Heart left ventricle (tissue), 16 donors: Measurements from ENCODE around the gene INPP5D. TPM values are rescaled to one million over a fixed set of nuclear protein-coding genes. Genes with fewer than 3 reads are reported as not detected.
"Not testable (repeated sequence)": the region's sequence is repeated elsewhere in the genome, so short reads cannot be mapped to it uniquely, and the experiment has no call there.

Experiments
- ATAC-seq, 4 donors: fragments of 200-7000 bp; cut with Tn5 transposase; one replicate each; pipeline ENCODE4 v1.9.1; 2020 to 2022; ENCODE audit warnings: moderate library complexity in 4 of 4, mild to moderate bottlenecking in 3 of 4, moderate number of reproducible peaks in 1 of 4
- DNase-seq, 5 donors: peaks; one replicate each; pipeline ENCODE4 v3.0.0-alpha.2; 2020
- H3K27ac ChIP-seq, 12 donors: fragments of 200-600 bp; sonication (generic) in 4 of 12; one replicate each; pipeline versions ENCODE4 v1.5.0 to v1.8.0; 2016 to 2022; ENCODE audit warnings: mild to moderate bottlenecking in 2 of 12
- H3K27me3 ChIP-seq, 9 donors: fragments of 200-600 bp; sonication (generic) in 2 of 9; one replicate each; pipeline versions ENCODE4 v1.5.1 to v1.8.0; 2016 to 2022; ENCODE audit warnings: mild to moderate bottlenecking in 3 of 9
- H3K36me3 ChIP-seq, 9 donors: fragments of 200-600 bp; sonication (generic) in 2 of 9; one replicate each; pipeline versions ENCODE4 v1.5.0 to v1.8.0; 2018 to 2022; ENCODE audit warnings: mild to moderate bottlenecking in 2 of 9
- H3K4me1 ChIP-seq, 12 donors: fragments of 200-600 bp; sonication (generic) in 4 of 12; one replicate each; pipeline versions ENCODE4 v1.5.0 to v1.8.0; 2016 to 2022; ENCODE audit warnings: mild to moderate bottlenecking in 3 of 12
- H3K4me3 ChIP-seq, 12 donors: fragments of 200-600 bp; sonication (generic) in 4 of 12; one replicate each; pipeline versions ENCODE4 v1.5.0 to v1.8.0; 2017 to 2022; ENCODE audit warnings: mild to moderate bottlenecking in 9 of 12, moderate library complexity in 4 of 12
- H3K9me3 ChIP-seq, 12 donors: fragments of 200-600 bp; sonication (generic) in 4 of 12; one replicate each; pipeline versions ENCODE4 v1.5.0 to v1.8.0; 2016 to 2022; ENCODE audit warnings: mild to moderate bottlenecking in 1 of 12
- POLR2A ChIP-seq, 2 donors: fragments of 450-650 bp; IDR thresholded peaks; one replicate each; pipeline ENCODE4 v1.6.1; 2017; ENCODE audit warnings: antibody characterized with exemption in 2 of 2, mild to moderate bottlenecking in 2 of 2, moderate library complexity in 2 of 2
- WGBS, 4 donors: extraction: QIAGEN DNeasy Blood & Tissue Kit in 2 of 4; methylation state at CpG; one replicate each; pipeline versions ENCODE4 v1.1.5 to v1.1.7; 2013 to 2018; 5-methylcytosine and 5-hydroxymethylcytosine counted together
- intact Hi-C, 10 donors: fragments of 100-400 bp; cut with DNase I; formaldehyde crosslinking; loops; one replicate each; pipeline versions ENCODE4 v1.11.1 to v1.14.2; 2022
- polyA plus RNA-seq, 2 donors: library from polyadenylated mRNA; stranded (reverse); fragments of 200-250 nt; gene quantifications; one replicate each; pipeline ENCODE4 v1.2.3, GENCODE V29; 2013
- total RNA-seq, 9 donors: library from RNA; depleted of rRNA in 2 of 9; stranded (reverse); fragments of >200 nt in 2 of 9; fragmentation: NEBNext Ultra II Directional in 3 of 9; extraction: Animal tissue kit (Norgen Biotek cat#: 25700) in 3 of 9; gene quantifications; one replicate each; pipeline versions ENCODE4 v1.1.0 to v1.2.4, GENCODE V29; 2016 to 2023
- TF ChIP-seq, protein P1 (sequence below), 12 donors: fragments of 200-600 bp; sonication (generic) in 4 of 12; IDR thresholded peaks; one replicate each; pipeline versions ENCODE4 v1.5.0 to v1.8.0; 2018 to 2022; ENCODE audit warnings: antibody characterized with exemption in 12 of 12, mild to moderate bottlenecking in 5 of 12
- donor health status: ischemic (EF 13 %, LVEDD 7.1; RV severe dilation, severe dysfunction).
- donor health status: healthy with polysubstance abuse.
- donor health status: DM: no; HTN: yes; CAD: no.
- donor health status: DM: no; HTN: no; CAD: no.
- donor health status: ischemic (EF 25% LVEDD 6.9; RV normal size, moderate dysfunction).
- donor health status: ischemic (EF 25% LVEDD 5.7; RV mildly dilated, moderate dysfunction).
- donor health status: healthy.
- donor health status: DM: yes; HTN: yes; CAD: no.
- donor health status: ischemic (EF 35%, LVEDD 5.7; RV mildly dilated, moderate dysfunction).
- donor health status: nonischemic (EF 11% LVEDD 7.7; RV severe dilation, severe dysfunction).
- donor health status: DM: yes; HTN: yes; CAD: no.
- donor health status: PGD.
- donor health status: ischemic (EF 29% LVEDD 5.4; RV normal size, mild dysfunction).
- donor health status: nonischemic (EF 23%, LVEDD 6.1; RV moderate dilation, normal function).

INPP5D gene
- total and polyA plus RNA-seq, 11 donors = 2.8 to 29.1 (median 4.9) TPM

DNA sequence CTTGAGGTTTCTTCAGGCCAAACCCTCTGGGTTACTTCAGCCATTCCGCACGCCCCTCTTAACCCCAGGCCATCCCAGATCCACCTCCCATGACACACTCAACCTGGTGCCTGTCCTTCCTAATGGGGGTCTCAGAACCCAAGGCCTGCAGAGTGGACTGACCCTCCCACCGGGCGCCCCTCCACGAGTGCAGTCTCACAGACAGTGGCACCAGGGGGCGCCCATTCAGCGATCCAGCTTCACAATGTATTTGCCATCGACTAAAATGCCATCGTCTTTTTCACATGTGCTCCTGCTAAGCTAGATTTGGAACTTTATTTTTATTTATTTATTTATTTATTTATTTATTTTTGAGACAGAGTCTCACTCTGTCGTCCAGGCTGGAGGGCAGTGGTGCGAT lies 38.5 kb downstream of the INPP5D start:
- H3K9me3 ChIP-seq = no peaks in the 10 kb centered on the region
- TF ChIP-seq, protein P1, sequence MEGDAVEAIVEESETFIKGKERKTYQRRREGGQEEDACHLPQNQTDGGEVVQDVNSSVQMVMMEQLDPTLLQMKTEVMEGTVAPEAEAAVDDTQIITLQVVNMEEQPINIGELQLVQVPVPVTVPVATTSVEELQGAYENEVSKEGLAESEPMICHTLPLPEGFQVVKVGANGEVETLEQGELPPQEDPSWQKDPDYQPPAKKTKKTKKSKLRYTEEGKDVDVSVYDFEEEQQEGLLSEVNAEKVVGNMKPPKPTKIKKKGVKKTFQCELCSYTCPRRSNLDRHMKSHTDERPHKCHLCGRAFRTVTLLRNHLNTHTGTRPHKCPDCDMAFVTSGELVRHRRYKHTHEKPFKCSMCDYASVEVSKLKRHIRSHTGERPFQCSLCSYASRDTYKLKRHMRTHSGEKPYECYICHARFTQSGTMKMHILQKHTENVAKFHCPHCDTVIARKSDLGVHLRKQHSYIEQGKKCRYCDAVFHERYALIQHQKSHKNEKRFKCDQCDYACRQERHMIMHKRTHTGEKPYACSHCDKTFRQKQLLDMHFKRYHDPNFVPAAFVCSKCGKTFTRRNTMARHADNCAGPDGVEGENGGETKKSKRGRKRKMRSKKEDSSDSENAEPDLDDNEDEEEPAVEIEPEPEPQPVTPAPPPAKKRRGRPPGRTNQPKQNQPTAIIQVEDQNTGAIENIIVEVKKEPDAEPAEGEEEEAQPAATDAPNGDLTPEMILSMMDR (IDR thresholded peaks at IDR 0.05) = peak in 10 of 12 donors; percentile 6 to 50 (median 33)
- TF ChIP-seq POLR2A (IDR thresholded peaks at IDR 0.05) = no peak
- H3K4me1 ChIP-seq = peaks cover 0 to 25% (median 0%) of the 10 kb centered on the region in 12 donors
- ATAC-seq (peak in 2 of 4 donors; percentile 20 to 49), DNase-seq (peak in 1 of 5 donors; percentile 42)
- no peak overlapping the region for H3K4me3 ChIP-seq
- 68 to 79% (median 69%) methylated on average over 11 of the region's 11 CpGs for WGBS, 4 donors
- no peaks in the 10 kb centered on the region for H3K27me3 ChIP-seq
- intact Hi-C loops = loop anchor here in 5 of 10 donors (2.0 to 5.0 kb wide), 3 partner anchors 149 to 154 kb away; partner anchors contain the start of gene ATG16L1 (in 4 of the 5)
- H3K27ac ChIP-seq = no peak overlapping the region
- peaks cover 0 to 8% (median 0%) of the 10 kb centered on the region in 9 donors for H3K36me3 ChIP-seq

DNA sequence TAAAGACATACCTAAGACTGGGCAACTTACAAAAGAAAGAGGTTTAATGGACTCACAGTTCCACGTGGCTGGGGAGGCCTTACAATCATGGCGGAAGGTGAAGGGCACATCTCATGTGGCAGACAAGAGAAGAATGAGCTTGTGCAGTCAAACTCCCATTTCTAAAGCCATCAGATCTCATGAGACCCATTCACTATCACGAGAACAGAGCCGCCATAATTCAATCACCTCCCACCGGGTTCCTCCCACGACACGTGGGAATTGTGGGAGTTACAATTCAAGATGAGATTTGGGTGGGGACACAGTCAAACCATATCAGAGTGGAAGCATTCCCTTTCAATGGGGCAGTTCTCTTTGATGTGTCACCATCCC lies 39.7 kb downstream of the INPP5D start:
- intact Hi-C loops = loop anchor here in 6 of 10 donors (2.0 to 5.0 kb wide), 3 partner anchors 147 to 152 kb away; partner anchors contain the start of gene ATG16L1 (in 5 of the 6)

DNA sequence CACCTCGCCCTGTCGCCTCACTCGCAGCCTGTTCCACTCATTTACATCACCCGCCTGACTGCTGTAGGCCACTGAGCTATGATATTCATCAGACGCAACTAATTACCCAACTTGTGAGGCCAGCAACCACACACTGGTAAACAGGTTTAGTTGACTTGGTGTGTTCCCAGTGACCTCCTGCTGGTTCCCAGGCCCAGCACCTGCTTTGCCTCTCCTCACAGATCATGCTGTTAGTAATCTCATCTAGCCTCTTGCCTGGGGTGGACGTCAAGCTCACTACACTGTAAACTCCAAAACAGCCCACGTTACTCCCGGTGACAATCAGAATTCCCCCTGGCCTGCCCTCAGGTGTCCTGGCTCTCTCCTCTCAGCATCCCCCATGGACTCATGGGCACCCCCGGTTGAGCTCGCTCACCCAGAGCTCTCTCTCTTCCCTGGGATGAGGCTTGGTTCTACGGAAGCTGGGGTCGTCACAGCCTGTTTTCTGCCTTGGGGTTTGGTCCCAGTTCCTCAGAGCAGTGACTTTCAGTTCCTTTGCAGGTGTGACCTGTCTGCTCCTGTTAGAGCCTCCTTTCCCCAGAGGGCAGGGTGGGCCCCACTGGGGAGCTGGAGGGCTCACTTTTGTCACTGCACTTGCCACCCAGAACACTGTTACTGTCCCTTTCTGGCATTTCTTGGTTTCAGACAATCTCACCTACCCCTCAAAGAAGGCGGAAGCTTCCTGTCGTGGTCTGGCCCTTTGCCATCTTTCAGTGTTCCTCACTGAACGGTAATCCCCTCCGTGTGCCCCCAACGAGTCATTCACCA lies 40.3 kb downstream of the INPP5D start:
- H3K4me3 ChIP-seq = no peak overlapping the region
- no peaks in the 10 kb centered on the region for H3K27me3 ChIP-seq
- TF ChIP-seq, protein P1 (IDR thresholded peaks at IDR 0.05) = no peak
- no peak for TF ChIP-seq POLR2A (IDR thresholded peaks at IDR 0.05)
- H3K9me3 ChIP-seq = no peaks in the 10 kb centered on the region
- no peak for DNase-seq
- peak overlapping the region in 1 of 12 donors; percentile 12 for H3K27ac ChIP-seq
- no peak for ATAC-seq
- WGBS, 4 donors = 75 to 82% (median 77%) methylated on average over 17 of the region's 17 CpGs
- intact Hi-C loops = loop anchor here in 1 of 10 donors (5.0 kb wide), 1 partner anchor 152 kb away; the partner anchor contains the start of gene ATG16L1
- H3K4me1 ChIP-seq = peaks cover 0 to 21% (median 0%) of the 10 kb centered on the region in 12 donors
- peaks cover 0 to 8% (median 0%) of the 10 kb centered on the region in 9 donors for H3K36me3 ChIP-seq

More for the DNA sequence above, 39.7 kb downstream of the INPP5D start:
- not testable (repeated sequence) for H3K27me3 ChIP-seq, H3K9me3 ChIP-seq, DNase-seq, H3K4me3 ChIP-seq, H3K36me3 ChIP-seq, ATAC-seq
- peaks cover 0 to 21% (median 0%) of the 10 kb centered on the region in 12 donors for H3K4me1 ChIP-seq
- 93 to 97% (median 95%) methylated on average over 7 of the region's 7 CpGs for WGBS, 4 donors
- peak overlapping the region in 1 of 12 donors; percentile 12 for H3K27ac ChIP-seq

DNA sequence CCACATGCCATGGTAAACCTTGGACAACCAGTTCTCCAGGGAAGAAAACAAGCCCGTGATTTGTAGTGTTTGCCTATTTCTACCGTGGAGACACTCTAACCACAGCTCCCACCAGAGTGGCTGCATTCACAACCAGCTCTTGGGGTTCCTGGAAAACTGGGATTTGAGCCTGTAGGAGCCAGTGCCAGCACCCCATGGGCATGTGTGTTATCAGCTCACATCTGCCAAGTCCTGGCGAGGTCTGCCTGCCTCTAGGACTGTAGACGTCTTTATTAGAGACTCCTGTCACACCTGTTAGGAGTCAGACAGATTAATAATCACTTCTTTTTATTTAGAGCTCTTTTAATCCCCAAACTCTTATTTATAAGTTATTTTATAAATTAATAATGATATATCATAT lies 41.0 kb downstream of the INPP5D start:
- no peak for DNase-seq
- TF ChIP-seq POLR2A (IDR thresholded peaks at IDR 0.05) = no peak
- Histone ChIP-seq H3K4me3 (no peak overlapping the region), H3K27me3 (no peaks in the 10 kb centered on the region), H3K36me3 (peaks cover 0 to 5% (median 0%) of the 10 kb centered on the region in 9 donors), H3K4me1 (peaks cover 0 to 21% (median 0%) of the 10 kb centered on the region in 12 donors), H3K9me3 (peaks cover 0 to 3% (median 0%) of the 10 kb centered on the region in 12 donors), H3K27ac (no peak overlapping the region)
- 78 to 87% (median 82%) methylated on average over 4 of the region's 4 CpGs for WGBS, 4 donors
- ATAC-seq = no peak
- intact Hi-C loops = loop anchor here in 1 of 10 donors (5.0 kb wide), 1 partner anchor 151 kb away; the partner anchor contains the start of gene ATG16L1

DNA sequence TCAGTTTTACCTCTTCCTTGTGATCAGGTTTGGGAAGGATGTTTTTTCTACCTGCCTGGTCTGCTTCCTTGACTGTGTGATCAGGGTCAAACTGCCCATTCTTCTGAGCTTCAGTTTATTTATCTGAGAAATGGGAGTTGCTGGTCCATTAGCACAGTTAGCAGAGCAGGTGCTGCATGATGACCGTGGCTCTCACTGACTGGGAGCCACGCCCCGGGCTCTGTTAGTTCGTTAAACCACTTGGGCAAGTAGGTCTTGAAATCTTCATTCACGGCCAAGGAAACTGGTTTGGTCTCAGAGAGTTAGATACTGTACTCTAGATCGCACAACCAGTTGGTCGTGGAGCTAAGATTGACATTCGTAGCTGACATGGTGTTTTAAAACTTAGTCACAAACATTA lies 41.7 kb downstream of the INPP5D start:
- no peaks in the 10 kb centered on the region for H3K27me3 ChIP-seq
- no peak for DNase-seq
- peaks cover 0 to 3% (median 0%) of the 10 kb centered on the region in 12 donors for H3K9me3 ChIP-seq
- peaks cover 0 to 21% (median 0%) of the 10 kb centered on the region in 12 donors for H3K4me1 ChIP-seq
- TF ChIP-seq, protein P1 (IDR thresholded peaks at IDR 0.05) = no peak
- no peak for TF ChIP-seq POLR2A (IDR thresholded peaks at IDR 0.05)
- no peaks in the 10 kb centered on the region for H3K36me3 ChIP-seq
- no peak for ATAC-seq
- WGBS, 4 donors = 87 to 89% (median 88%) methylated on average over 8 of the region's 8 CpGs
- no peak overlapping the region for H3K4me3 ChIP-seq
- intact Hi-C loops = loop anchor here in 1 of 10 donors (5.0 kb wide), 1 partner anchor 150 kb away; the partner anchor contains the start of gene ATG16L1
- no peak overlapping the region for H3K27ac ChIP-seq
